Keratinocyte (primary cell): ENCODE measurements around the gene SLC38A4. TPM values are rescaled to one million over a fixed set of nuclear protein-coding genes. Genes with fewer than 3 reads are reported as not detected.

Source experiments
- DNase-seq: peaks from one replicate; pipeline ENCODE4 v3.0.0-alpha.2; 2011; ENCODE audit warnings: low read depth, missing footprints, low spot score
- FAIRE-seq: peaks from 2 replicates; lab custom pipeline; 2011; peaks lifted over from hg19 to GRCh38; lab: Jason Lieb, UNC
- H2AFZ ChIP-seq: 2 replicates; pipeline ENCODE4 v1.6.0; 2012; ENCODE audit warnings: low read length, control low read depth, inconsistent platforms; ENCODE audit not compliant: control insufficient read depth
- H3K27ac ChIP-seq: 2 replicates; pipeline ENCODE4 v1.5.1; 2011; ENCODE audit warnings: low read length; ENCODE audit not compliant: control insufficient read depth, insufficient read depth
- H3K27me3 ChIP-seq: 3 replicates; pipeline ENCODE4 v1.6.0; 2011; ENCODE audit warnings: low read length; ENCODE audit not compliant: control insufficient read depth, insufficient read depth; ENCODE audit errors: extremely low read depth
- H3K36me3 ChIP-seq, 2 experiments: 2 replicates in 1 of 2; 3 replicates in 1 of 2; pipeline ENCODE4 v1.5.1; 2011; ENCODE audit warnings: low read length in 2 of 2, mild to moderate bottlenecking in 1 of 2; ENCODE audit not compliant: control insufficient read depth in 2 of 2, insufficient read depth in 2 of 2; ENCODE audit errors: extremely low read depth in 1 of 2
- H3K4me1 ChIP-seq: 3 replicates; pipeline ENCODE4 v1.5.1; 2011; ENCODE audit warnings: low read length; ENCODE audit not compliant: control insufficient read depth, insufficient read depth; ENCODE audit errors: extremely low read depth
- H3K4me2 ChIP-seq: 3 replicates; pipeline ENCODE4 v1.6.0; 2011; ENCODE audit warnings: low read depth, low read length; ENCODE audit not compliant: control insufficient read depth, insufficient read depth; ENCODE audit errors: extremely low read depth
- H3K4me3 ChIP-seq, 3 experiments: fragments of 200-600 bp in 1 of 3; sonication (generic) in 1 of 3; 2 replicates in 2 of 3; 3 replicates in 1 of 3; pipeline ENCODE4 v1.5.1; 2011 to 2016; ENCODE audit warnings: low read length in 3 of 3, mild to moderate bottlenecking in 3 of 3, control low read depth in 2 of 3, inconsistent platforms in 1 of 3, low read depth in 1 of 3, mixed read lengths in 1 of 3, mixed run types in 1 of 3, moderate library complexity in 1 of 3; ENCODE audit not compliant: control insufficient read depth in 2 of 3, insufficient read depth in 2 of 3; ENCODE audit errors: extremely low read depth in 1 of 3
- H3K79me2 ChIP-seq: 2 replicates; pipeline ENCODE4 v1.6.0; 2012; ENCODE audit warnings: low read length; ENCODE audit not compliant: control insufficient read depth, insufficient read depth
- H3K9ac ChIP-seq: 3 replicates; pipeline ENCODE4 v1.6.0; 2011; ENCODE audit warnings: low read length; ENCODE audit not compliant: control insufficient read depth, insufficient read depth; ENCODE audit errors: extremely low read depth
- H3K9me1 ChIP-seq: 3 replicates; pipeline ENCODE4 v1.6.0; 2011; ENCODE audit warnings: low read length; ENCODE audit not compliant: control insufficient read depth, insufficient read depth; ENCODE audit errors: extremely low read depth
- H3K9me3 ChIP-seq: 2 replicates; pipeline ENCODE4 v1.5.1; 2012; ENCODE audit warnings: low read depth, low read length; ENCODE audit not compliant: control insufficient read depth
- H4K20me1 ChIP-seq: 3 replicates; pipeline ENCODE4 v1.6.0; 2011; ENCODE audit warnings: low read length; ENCODE audit not compliant: control insufficient read depth, insufficient read depth; ENCODE audit errors: extremely low read depth
- EZH2 ChIP-seq: IDR thresholded peaks from one replicate; pipeline ENCODE4 v1.6.1; 2012; ENCODE audit warnings: inconsistent platforms, mild to moderate bottlenecking, low read length, moderate library complexity
- dilution Hi-C: fragments of 300-500 bp; cut with MboI; formaldehyde crosslinking; loops from one replicate; pipeline ENCODE4 v1.7.0; 2020; ENCODE audit warnings: low sequenced_read_pairs; ENCODE audit not compliant: extremely low pct_ligation_motif_present
- polyA plus RNA-seq, 5 experiments: library from polyadenylated mRNA; depleted of rRNA in 3 of 5; stranded (reverse) in 3 of 5; stranded (forward) in 1 of 5; unstranded in 1 of 5; fragments of >200 nt; gene quantifications; 1 replicate in 1 of 5; 2 replicates in 3 of 5; 3 replicates in 1 of 5; pipeline versions ENCODE4 v1.2.1 to v1.2.3, GENCODE V29; 2011 to 2012; ENCODE audit warnings: missing spikeins in 2 of 5, low read depth in 1 of 5, low replicate concordance in 1 of 5
- TF ChIP-seq, protein P1 (sequence below), 3 experiments: IDR thresholded peaks in 1 of 3; conservative IDR thresholded peaks in 1 of 3; optimal IDR thresholded peaks in 1 of 3; 2 replicates in 2 of 3; 3 replicates in 1 of 3; pipeline versions ENCODE3 to v1.5.1; 2011; ENCODE audit warnings: low read length in 3 of 3, mild to moderate bottlenecking in 3 of 3, moderate library complexity in 2 of 3, control low read depth in 1 of 3, inconsistent platforms in 1 of 3; ENCODE audit not compliant: insufficient read depth in 2 of 3; ENCODE audit errors: extremely low read depth in 1 of 3

Gene SLC38A4
- polyA plus RNA-seq, 1 donor (not counting 4 experiments of a cell fraction or from before 2014, with no cell fraction given), result 0.37 TPM

DNA sequence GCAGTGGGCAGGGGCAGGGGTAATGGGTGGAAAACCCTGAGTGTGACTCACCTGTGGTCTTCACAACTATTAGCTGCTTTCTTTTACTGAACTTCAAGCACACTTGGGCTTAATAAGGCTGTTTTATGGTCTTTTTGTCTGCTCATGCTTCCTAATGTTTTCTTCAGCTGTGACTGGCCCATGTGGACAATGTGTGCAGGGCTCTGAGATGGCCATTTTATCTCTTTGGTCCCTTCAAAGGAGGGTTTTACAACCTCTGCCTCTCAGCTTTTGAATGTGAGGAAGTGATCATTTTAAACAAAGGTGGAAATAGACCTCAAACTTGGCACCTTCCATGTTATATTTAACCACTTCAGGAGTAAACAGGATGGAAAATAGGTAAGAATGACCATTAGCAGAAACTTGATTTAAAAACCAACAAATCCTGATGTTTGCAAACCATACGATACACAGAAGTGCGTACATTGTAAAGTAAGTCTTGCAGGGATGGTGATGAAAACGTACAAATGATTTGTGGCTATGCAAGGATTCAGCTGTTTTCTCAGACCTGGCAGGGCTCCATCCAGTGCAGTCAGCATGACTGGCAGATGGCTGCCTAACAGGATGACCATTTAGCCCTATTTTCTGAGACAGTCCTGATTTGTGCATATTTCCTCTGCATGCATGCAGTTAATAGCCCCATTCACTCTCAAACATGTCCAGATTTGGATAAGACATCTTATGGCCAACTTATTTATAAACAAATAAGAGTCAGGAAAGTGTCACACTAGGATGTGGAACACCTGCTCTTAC, 103.2 kb downstream of the SLC38A4 start:
- Histone ChIP-seq H3K4me3 (no peak overlapping the region), H3K4me2 (no peak overlapping the region), H3K4me1 (no peaks in the 10 kb centered on the region), H3K9me3 (no peaks in the 10 kb centered on the region), H3K27me3 (no peaks in the 10 kb centered on the region), H3K9ac (no peak overlapping the region), H3K36me3 (no peaks in the 10 kb centered on the region), H2AFZ (no peak overlapping the region), H4K20me1 (no peaks in the 10 kb centered on the region), H3K9me1 (no peaks in the 10 kb centered on the region), H3K27ac (no peak overlapping the region), H3K79me2 (no peaks in the 10 kb centered on the region)
- dilution Hi-C loops, result no loop called here
- FAIRE-seq (no peak), DNase-seq (no peak)
- TF ChIP-seq, protein P1, sequence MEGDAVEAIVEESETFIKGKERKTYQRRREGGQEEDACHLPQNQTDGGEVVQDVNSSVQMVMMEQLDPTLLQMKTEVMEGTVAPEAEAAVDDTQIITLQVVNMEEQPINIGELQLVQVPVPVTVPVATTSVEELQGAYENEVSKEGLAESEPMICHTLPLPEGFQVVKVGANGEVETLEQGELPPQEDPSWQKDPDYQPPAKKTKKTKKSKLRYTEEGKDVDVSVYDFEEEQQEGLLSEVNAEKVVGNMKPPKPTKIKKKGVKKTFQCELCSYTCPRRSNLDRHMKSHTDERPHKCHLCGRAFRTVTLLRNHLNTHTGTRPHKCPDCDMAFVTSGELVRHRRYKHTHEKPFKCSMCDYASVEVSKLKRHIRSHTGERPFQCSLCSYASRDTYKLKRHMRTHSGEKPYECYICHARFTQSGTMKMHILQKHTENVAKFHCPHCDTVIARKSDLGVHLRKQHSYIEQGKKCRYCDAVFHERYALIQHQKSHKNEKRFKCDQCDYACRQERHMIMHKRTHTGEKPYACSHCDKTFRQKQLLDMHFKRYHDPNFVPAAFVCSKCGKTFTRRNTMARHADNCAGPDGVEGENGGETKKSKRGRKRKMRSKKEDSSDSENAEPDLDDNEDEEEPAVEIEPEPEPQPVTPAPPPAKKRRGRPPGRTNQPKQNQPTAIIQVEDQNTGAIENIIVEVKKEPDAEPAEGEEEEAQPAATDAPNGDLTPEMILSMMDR (optimal IDR thresholded peaks at IDR 0.05 in 1 of 3, IDR thresholded peaks at IDR 0.05 in 1 of 3, conservative IDR thresholded peaks at IDR 0.05 in 1 of 3; ENCODE audit: extremely low read depth in 1 of 3, insufficient read depth in 2 of 3, low read length in 3 of 3), result no peak
- TF ChIP-seq EZH2, result no peak

DNA sequence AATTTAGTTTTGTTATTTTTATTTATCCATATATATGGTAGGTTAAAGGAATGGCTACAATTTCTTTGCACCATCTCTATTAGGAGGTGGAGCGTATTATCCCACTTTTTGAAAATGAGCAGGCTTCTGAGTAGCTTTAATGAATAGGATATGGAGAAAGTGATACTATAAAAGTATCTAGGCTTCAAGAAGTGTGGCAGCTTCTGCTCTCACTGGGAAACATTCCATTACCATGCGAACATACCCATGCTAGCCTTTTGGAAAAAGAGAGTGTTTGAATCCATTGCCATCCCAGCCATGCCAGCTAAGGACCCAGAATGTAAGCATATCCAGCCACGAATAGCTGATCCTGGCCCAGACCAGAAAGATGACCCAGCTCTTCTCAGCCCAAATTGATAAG, 107.3 kb downstream of the SLC38A4 start:
- no peaks in the 10 kb centered on the region for H3K9me3 ChIP-seq

More for the DNA sequence above, 107.3 kb downstream of the SLC38A4 start:
- Histone ChIP-seq H3K9ac (no peak overlapping the region), H3K4me3 (no peak overlapping the region), H3K4me2 (no peak overlapping the region), H3K4me1 (no peaks in the 10 kb centered on the region), H3K36me3 (no peaks in the 10 kb centered on the region), H3K27me3 (no peaks in the 10 kb centered on the region), H3K9me1 (no peaks in the 10 kb centered on the region), H3K27ac (no peak overlapping the region), H3K79me2 (no peaks in the 10 kb centered on the region), H2AFZ (no peak overlapping the region), H4K20me1 (no peaks in the 10 kb centered on the region)
- TF ChIP-seq, protein P1 (optimal IDR thresholded peaks at IDR 0.05 in 1 of 3, IDR thresholded peaks at IDR 0.05 in 1 of 3, conservative IDR thresholded peaks at IDR 0.05 in 1 of 3; ENCODE audit: extremely low read depth in 1 of 3, insufficient read depth in 2 of 3, low read length in 3 of 3), result no peak
- TF ChIP-seq EZH2, result no peak
- FAIRE-seq (no peak), DNase-seq (no peak)
- dilution Hi-C loops, result no loop called here
